GM19025 (cell line): ENCODE measurements around the gene SPAG17.

Source experiments
- ATAC-seq: cut with Tn5 transposase; IDR thresholded peaks from one replicate; pipeline ENCODE4 v1.9.1; 2021; ENCODE audit warnings: mild to moderate bottlenecking, low read depth, moderate library complexity; ENCODE audit not compliant: unreplicated experiment

Gene SPAG17

GRCh38 chr1:118084400-118084799 lies 100.6 kb downstream of the SPAG17 start:
- ATAC-seq: no peak

DNA sequence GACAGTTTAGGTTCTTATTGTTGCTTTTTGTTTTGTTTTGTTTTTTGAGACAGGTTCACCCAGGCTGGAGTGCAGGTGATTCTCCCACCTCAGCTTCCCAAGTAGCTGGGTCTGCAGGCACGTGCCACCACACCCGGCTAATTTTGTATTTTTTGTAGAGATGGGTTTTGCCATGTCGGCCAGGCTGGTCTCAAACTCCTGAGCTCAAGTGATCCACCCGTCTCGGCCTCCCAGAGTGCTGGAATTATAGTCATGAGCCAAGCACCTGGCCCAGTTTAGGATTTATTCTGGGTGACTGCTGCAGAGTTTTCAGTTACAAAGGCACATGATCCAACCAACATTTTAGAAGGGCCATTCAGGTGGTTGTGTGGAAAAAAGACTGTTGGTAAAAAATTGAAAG lies 102.0 kb downstream of the SPAG17 start:
- ATAC-seq: no peak

- ATAC-seq: no peak
These were observed 103.6 kb downstream of the SPAG17 start for GRCh38 chr1:118081387-118081786.

DNA sequence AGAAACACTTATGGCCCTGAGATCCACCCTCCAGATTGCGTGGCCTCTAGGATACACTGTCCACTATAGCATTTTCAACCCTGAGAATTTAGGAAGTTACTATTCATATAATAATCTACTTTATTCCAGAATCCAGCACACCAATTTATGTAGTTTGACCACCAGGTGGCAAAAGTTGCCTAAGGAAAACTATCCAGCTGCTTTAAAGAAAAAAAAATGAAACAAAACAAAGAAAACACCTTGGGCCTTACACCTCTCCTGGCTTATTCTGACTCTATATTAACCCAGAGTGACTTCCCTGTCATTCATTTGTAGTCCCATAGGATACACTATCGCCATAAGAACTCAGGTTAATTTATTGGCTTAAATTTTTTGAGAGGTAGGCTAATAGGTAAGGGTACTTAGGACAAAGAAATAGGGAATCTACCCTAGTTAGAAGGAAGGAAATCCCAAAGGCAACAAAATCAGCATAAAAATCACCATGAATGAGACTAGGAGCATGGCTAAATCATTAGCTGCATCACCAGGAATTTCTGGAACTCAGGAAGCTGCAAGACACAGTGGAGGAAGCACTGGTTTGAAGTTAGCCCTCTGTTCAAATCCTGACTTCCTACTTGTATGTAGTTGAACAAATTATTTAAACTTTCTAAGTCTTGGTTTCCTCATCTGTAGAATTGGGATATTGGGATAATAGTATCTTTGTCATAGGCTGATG lies 107.5 kb downstream of the SPAG17 start:
- no peak for ATAC-seq

DNA sequence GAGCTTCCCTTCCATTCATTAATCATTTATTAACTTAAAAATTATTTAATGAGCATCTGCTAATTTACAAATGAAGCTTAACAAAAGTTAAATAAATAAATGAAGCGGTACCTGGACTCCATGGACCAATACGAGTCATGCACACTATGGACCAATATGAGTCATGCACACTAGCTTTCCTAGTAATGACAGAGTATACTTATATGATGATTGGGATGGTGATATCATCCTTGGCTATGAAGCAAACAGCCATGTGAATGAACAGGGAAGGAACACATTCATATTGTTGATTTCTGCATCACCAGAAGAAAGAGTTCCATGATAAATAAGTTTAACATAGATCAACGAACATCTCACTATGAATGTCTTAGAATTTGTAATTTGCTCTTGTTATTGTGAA lies 109.9 kb downstream of the SPAG17 start:
- no peak for ATAC-seq

GRCh38 chr1:118073648-118074435 lies 111.2 kb downstream of the SPAG17 start:
- no peak for ATAC-seq

- ATAC-seq: no peak
These were observed 135.0 kb downstream of the SPAG17 start for GRCh38 chr1:118049981-118050380.

DNA sequence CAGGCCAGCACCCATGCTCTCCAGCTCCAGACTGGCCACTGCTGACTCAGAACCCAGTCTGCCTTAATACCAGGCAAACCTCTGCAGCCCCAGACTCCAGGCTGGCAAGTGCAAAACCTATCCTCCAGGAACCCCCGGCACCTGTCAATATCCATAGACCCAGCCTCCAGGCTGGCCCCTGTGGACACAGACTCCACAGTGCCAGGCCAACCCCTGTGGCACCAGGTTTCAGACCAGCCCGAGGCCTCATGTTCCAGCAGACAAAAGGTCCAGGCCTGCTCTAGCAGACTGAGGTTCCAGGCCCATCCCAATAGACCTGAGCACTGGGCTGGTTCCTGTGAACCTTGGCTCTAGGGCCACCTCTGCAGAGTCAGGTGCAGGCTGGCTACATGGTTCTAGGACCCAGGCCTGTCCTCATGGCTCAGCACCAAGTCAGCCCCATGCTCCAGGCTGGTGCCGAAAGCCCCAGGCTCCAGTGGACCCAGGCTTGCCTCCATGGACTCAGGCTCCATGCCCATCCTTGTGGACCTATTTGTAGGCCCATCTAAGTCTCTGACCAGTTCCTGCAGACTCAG lies 137.3 kb downstream of the SPAG17 start:
- no peak for ATAC-seq

- no peak for ATAC-seq
These were observed 137.9 kb downstream of the SPAG17 start for GRCh38 chr1:118047006-118047649.

DNA sequence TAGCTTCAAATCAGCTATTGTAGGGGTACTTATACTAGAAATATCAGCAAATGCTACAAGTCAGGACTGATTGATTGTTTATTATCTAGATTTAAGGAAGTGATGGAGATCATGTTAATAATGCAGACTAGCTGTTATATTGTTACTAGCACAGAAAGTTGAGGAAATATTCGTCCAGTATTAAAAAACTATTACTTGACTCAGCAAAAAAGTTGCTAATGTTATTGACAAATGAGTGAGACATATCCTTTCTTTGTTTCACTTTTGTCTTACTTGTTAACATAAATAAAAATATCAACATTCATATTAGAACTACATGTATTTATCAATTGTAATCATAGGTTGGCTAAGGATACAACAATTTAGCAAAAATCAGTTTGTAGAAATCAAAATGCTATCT lies 141.4 kb downstream of the SPAG17 start:
- no peak for ATAC-seq

GRCh38 chr1:118042501-118042900 lies 142.5 kb downstream of the SPAG17 start:
- no peak for ATAC-seq

GRCh38 chr1:118039170-118039569 lies 145.9 kb downstream of the SPAG17 start:
- no peak for ATAC-seq

GRCh38 chr1:118032883-118033282 lies 152.1 kb downstream of the SPAG17 start:
- ATAC-seq: no peak

- ATAC-seq: no peak
These were observed 156.8 kb downstream of the SPAG17 start for GRCh38 chr1:118028267-118028666.

DNA sequence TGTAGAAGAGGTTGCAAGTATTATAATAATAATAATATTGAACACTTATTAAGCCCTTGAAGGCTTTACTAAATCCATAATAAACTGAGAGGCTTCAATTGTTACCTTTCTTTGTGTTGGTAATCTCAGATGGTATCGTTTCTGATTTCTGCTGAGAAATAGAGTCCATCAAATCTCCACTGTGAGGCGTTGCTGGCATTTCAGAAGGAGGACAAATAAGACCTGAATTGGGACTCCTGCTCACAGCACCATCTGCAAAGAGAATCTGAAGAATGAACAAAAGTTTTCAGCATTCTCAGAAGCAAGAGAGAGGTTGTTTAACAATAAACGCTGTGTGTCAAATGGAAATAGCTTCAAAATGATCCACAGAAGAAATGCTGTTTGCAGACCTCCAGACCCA lies 161.8 kb downstream of the SPAG17 start:
- ATAC-seq: no peak

DNA sequence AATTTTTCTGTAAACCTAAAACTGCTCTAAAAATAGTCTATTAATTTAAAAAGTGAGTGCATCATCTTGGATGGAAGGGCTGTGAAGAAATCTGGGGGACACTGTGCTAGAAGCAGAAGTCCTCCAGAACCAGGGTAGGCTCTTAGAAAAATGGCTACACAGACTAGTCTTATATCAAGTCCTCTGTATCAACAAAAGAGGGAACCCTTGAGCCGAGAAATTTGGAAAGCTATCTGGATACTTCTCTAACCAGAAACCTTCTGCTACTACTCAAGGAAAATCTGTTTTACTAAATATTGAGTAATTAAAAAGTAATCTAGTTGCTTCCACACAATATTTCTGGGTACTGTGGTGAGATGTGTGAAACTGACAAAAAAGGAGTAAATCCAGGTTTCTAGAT lies 163.4 kb downstream of the SPAG17 start:
- ATAC-seq: no peak

DNA sequence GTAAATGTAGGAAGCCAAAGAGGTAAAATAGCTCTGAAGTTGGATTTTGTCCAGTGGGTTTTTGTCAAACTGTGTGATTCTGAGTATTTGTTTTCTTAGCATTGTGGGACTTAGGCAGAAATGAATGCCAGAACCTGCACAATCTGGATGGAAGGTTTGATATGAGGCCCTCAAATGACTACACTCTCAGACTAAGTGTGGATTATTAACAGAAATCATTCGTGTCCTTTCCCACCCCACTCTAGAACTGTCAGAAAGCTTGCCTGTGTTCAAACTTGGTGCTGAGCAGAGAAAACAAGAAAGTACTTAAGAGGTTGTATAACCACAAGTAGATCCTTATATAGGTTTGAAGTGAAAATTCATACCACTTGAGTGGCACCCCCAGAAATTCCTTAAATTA lies 167.0 kb downstream of the SPAG17 start:
- ATAC-seq: no peak

DNA sequence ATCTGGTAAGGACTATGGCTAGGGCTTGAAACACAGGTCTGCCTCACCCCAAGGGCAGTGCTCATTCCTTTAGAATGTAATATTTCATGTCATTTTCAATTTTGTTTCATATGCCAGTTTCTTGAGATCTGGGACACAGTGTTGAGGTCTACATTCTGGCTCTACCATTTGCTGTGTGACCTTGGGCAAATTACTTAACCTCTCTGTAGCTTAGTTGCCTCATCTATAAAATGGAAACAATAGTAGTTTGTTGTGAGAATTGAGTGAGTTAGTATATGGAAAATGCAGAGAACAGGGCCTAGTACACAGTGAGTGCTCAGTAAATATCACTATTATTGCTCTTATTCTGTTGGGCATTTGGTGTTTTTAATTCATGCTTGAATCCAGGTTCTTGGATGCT lies 171.1 kb downstream of the SPAG17 start:
- ATAC-seq: no peak

GRCh38 chr1:118013336-118013735 lies 171.7 kb downstream of the SPAG17 start:
- no peak for ATAC-seq

- no peak for ATAC-seq
These were observed 172.4 kb downstream of the SPAG17 start for GRCh38 chr1:118012515-118013124.

DNA sequence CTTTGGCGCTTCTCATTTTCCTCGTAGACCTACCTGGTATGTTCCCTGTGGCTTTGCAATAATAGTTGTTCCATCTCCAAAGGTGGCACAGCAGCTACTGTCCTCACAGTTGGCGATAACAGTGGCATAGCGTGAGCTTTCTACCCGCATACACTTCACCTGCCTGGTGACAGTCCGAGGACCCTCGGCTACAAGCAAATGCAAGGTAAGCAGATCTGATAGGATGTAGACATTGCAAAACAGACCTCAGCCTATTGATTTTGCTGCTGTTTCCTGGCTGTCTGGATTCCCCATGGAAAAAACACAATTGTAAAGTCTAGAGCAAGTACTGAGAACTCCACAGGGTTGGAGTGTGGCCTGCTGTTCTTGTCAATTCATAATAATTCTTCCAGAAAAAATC lies 177.0 kb downstream of the SPAG17 start:
- no peak for ATAC-seq
